Endothelial cell of umbilical vein (primary cell): Measurements from ENCODE around the gene S100A13. TPM values are rescaled to one million over a fixed set of nuclear protein-coding genes. Genes with fewer than 3 reads are reported as not detected.

Experiments
- BruUV-seq: library from RNA; stranded (reverse); fragments of 400-500 nt; replicated peaks from 2 replicates; lab custom pipeline; 2021; lab: Mats Ljungman, UMichigan
- CTCF ChIA-PET: fragments of 300-600, 350-600 bp; sonication (Branson Sonifier 250); formaldehyde crosslinking; loops from one replicate; lab custom pipeline; 2021; ENCODE audit warnings: antibody characterized with exemption, inconsistent platforms; lab: Charles Lee
- POLR2A ChIA-PET: fragments of 300-600, 350-600 bp; sonication (Branson Sonifier 250); formaldehyde crosslinking; loops from one replicate; lab custom pipeline; 2021; ENCODE audit warnings: antibody characterized with exemption, inconsistent platforms; lab: Charles Lee
- DNase-seq: peaks from one replicate; pipeline ENCODE4 v3.0.0-alpha.2; 2011; ENCODE audit warnings: low read depth, low spot score
- FAIRE-seq: peaks from 2 replicates; lab custom pipeline; 2011; peaks lifted over from hg19 to GRCh38; lab: Jason Lieb, UNC
- H2AFZ ChIP-seq: 2 replicates; pipeline ENCODE4 v1.6.0; 2012; ENCODE audit warnings: low read depth, low read length, control low read depth, inconsistent platforms
- H3K27ac ChIP-seq: 2 replicates; pipeline ENCODE4 v1.5.1; 2011; ENCODE audit warnings: low read depth, mild to moderate bottlenecking, control low read depth, low read length, moderate library complexity; ENCODE audit not compliant: insufficient read depth
- H3K27me3 ChIP-seq, 2 experiments: 2 replicates each; pipeline versions ENCODE4 v1.6.0 to v1.6.1; 2011; ENCODE audit warnings: low read length in 2 of 2, mixed read lengths in 1 of 2; ENCODE audit not compliant: control insufficient read depth in 2 of 2, insufficient read depth in 2 of 2
- H3K36me3 ChIP-seq, 2 experiments: 2 replicates in 1 of 2; 3 replicates in 1 of 2; pipeline ENCODE4 v1.5.1; 2011; ENCODE audit warnings: low read length in 2 of 2, mild to moderate bottlenecking in 1 of 2, moderate library complexity in 1 of 2; ENCODE audit not compliant: control insufficient read depth in 2 of 2, insufficient read depth in 2 of 2; ENCODE audit errors: extremely low read depth in 1 of 2
- H3K4me1 ChIP-seq: 3 replicates; pipeline ENCODE4 v1.5.1; 2011; ENCODE audit warnings: mild to moderate bottlenecking, low read length; ENCODE audit not compliant: control insufficient read depth, insufficient read depth; ENCODE audit errors: extremely low read depth
- H3K4me2 ChIP-seq: 2 replicates; pipeline ENCODE4 v1.6.1; 2011; ENCODE audit warnings: low read length, control low read depth, mixed read lengths; ENCODE audit not compliant: insufficient read depth
- H3K4me3 ChIP-seq, 3 experiments: fragments of 200-600 bp in 1 of 3; sonication (generic), shearing (Covaris generic) in 1 of 3; replicated peaks in 1 of 3; 2 replicates each; pipeline ENCODE4 v1.5.1; 2011 to 2016; ENCODE audit warnings: control low read depth in 3 of 3, low read length in 3 of 3, mild to moderate bottlenecking in 2 of 3, inconsistent platforms in 1 of 3, low read depth in 1 of 3, moderate library complexity in 1 of 3; ENCODE audit not compliant: insufficient read depth in 1 of 3
- H3K79me2 ChIP-seq: 2 replicates; pipeline ENCODE4 v1.6.0; 2012; ENCODE audit warnings: low read length, inconsistent platforms; ENCODE audit not compliant: control insufficient read depth, insufficient read depth
- H3K9ac ChIP-seq: replicated peaks from 2 replicates; pipeline ENCODE3; 2011; ENCODE audit warnings: low read length, control low read depth; ENCODE audit not compliant: insufficient read depth; ENCODE audit errors: extremely low read depth
- H3K9me1 ChIP-seq: replicated peaks from 3 replicates; pipeline ENCODE4 v1.6.0; 2011; ENCODE audit warnings: mild to moderate bottlenecking, low read length; ENCODE audit not compliant: control insufficient read depth, insufficient read depth; ENCODE audit errors: extremely low read depth
- H3K9me3 ChIP-seq: replicated peaks from 2 replicates; pipeline ENCODE4 v1.5.1; 2012; ENCODE audit warnings: low read length, inconsistent platforms; ENCODE audit not compliant: control insufficient read depth, insufficient read depth
- H4K20me1 ChIP-seq: replicated peaks from 2 replicates; pipeline ENCODE3; 2011; ENCODE audit warnings: mild to moderate bottlenecking, low read length; ENCODE audit not compliant: control insufficient read depth, insufficient read depth; ENCODE audit errors: extremely low read depth
- CTCF ChIP-seq, 2 donors: IDR thresholded peaks; 1 replicate in 1 of 2; 2 replicates in 1 of 2; pipeline ENCODE4 v1.5.1; 2011; ENCODE audit warnings: low read length in 2 of 2, mild to moderate bottlenecking in 2 of 2, moderate library complexity in 2 of 2, control low read depth in 1 of 2, inconsistent platforms in 1 of 2, low read depth in 1 of 2; ENCODE audit not compliant: insufficient read depth in 1 of 2; ENCODE audit errors: extremely low read depth in 1 of 2
- EZH2 ChIP-seq: IDR thresholded peaks from 2 replicates; pipeline ENCODE4 v1.6.1; 2012; ENCODE audit warnings: borderline replicate concordance, low read depth, mild to moderate bottlenecking, moderate library complexity, low read length, inconsistent platforms; ENCODE audit not compliant: severe bottlenecking
- GATA2 ChIP-seq: IDR thresholded peaks from 2 replicates; pipeline ENCODE4 v1.7.0; 2011; ENCODE audit warnings: low read depth, mild to moderate bottlenecking, moderate library complexity, mixed read lengths, low read length; ENCODE audit not compliant: insufficient read length, insufficient read depth
- JUN ChIP-seq: IDR thresholded peaks from 2 replicates; pipeline ENCODE4 v1.6.1; 2011; ENCODE audit warnings: borderline replicate concordance, low read depth; ENCODE audit not compliant: insufficient read length, insufficient read depth
- MAX ChIP-seq: IDR thresholded peaks from 2 replicates; pipeline ENCODE4 v1.6.1; 2011; ENCODE audit not compliant: insufficient read depth, insufficient read length
- MYC ChIP-seq: IDR thresholded peaks from one replicate; pipeline ENCODE4 v1.6.1; 2011; ENCODE audit warnings: mild to moderate bottlenecking, low read depth, low read length
- POLR2AphosphoS5 ChIP-seq: IDR thresholded peaks from 2 replicates; pipeline ENCODE4 v1.6.1; 2012; ENCODE audit warnings: low read depth, mild to moderate bottlenecking, control low read depth, low read length, moderate library complexity; ENCODE audit not compliant: insufficient read depth
- dilution Hi-C: fragments of 300-500 bp; cut with MboI; formaldehyde crosslinking; loops from one replicate; pipeline ENCODE4 v1.15.0; 2019; ENCODE audit warnings: low sequenced_read_pairs; ENCODE audit not compliant: extremely low pct_ligation_motif_present
- intact Hi-C: fragments of 100-400 bp; cut with micrococcal nuclease; formaldehyde crosslinking; loops from one replicate; pipeline ENCODE4 v1.10.0; 2022
- polyA plus RNA-seq, 4 experiments: library from polyadenylated mRNA; depleted of rRNA in 3 of 4; stranded (reverse) in 3 of 4; unstranded in 1 of 4; fragments of >200 nt; gene quantifications; 2 replicates each; pipeline versions ENCODE4 v1.2.1 to v1.2.3, GENCODE V29; 2011 to 2012; ENCODE audit warnings: missing spikeins in 1 of 4
- total RNA-seq: library from RNA; stranded (reverse); gene quantifications from 2 replicates; pipeline ENCODE4 v1.2.3, GENCODE V29; 2021

Gene S100A13
- total and polyA plus RNA-seq, 2 donors (not counting 3 experiments of a cell fraction or from before 2014, with no cell fraction given) = 155 to 360 TPM

GRCh38 chr1:153573351-153573750 is 54.0 kb downstream of the S100A13 start:
- H3K4me1 ChIP-seq = peaks cover 7% of the 10 kb centered on the region
- no peak for TF ChIP-seq GATA2
- no peak for TF ChIP-seq JUN
- TF ChIP-seq POLR2AphosphoS5 = no peak
- TF ChIP-seq MYC = no peak
- no peak for TF ChIP-seq CTCF (IDR thresholded peaks at IDR 0.05; ENCODE audit: extremely low read depth in 1 of 2, insufficient read depth in 1 of 2, low read depth in 1 of 2, low read length in 2 of 2)
- TF ChIP-seq EZH2 = no peak
- TF ChIP-seq MAX = no peak
- no peak overlapping the region for H3K4me2 ChIP-seq
- FAIRE-seq (no peak), DNase-seq (no peak)
- no peaks in the 10 kb centered on the region for H3K79me2 ChIP-seq
- H3K27me3 ChIP-seq = no peaks in the 10 kb centered on the region
- H4K20me1 ChIP-seq = no peaks in the 10 kb centered on the region
- ChIA-PET POLR2A (interaction anchor here (1.3 to 1.5 kb wide), 2 partner anchors 33 to 54 kb away, joined by 3 to 13 read pairs; partner anchors contain the start of gene S100A13), CTCF (interaction anchor here (0.7 to 6.3 kb wide), 25 partner anchors 8 to 414 kb away, joined by 3 to 167 read pairs (median 8); partner anchors contain the start of genes CHTOP, NPR1, S100A1 and S100A13)
- H3K9me1 ChIP-seq = no peaks in the 10 kb centered on the region
- no peak overlapping the region for H3K9ac ChIP-seq
- no peaks in the 10 kb centered on the region for H3K36me3 ChIP-seq
- H3K27ac ChIP-seq = no peak overlapping the region
- dilution Hi-C loops (no loop called here), intact Hi-C loops (loop anchor here (2.0 kb wide), 2 partner anchors 25 to 413 kb away; partner anchors contain the start of gene RAB13)
- no peaks in the 10 kb centered on the region for H3K9me3 ChIP-seq
- peak overlapping the region; percentile 2 for H2AFZ ChIP-seq
- no peak overlapping the region for H3K4me3 ChIP-seq
- no TSS peak for BruUV-seq
